NCI-H2227 (cell line): ENCODE data around the gene TMCO5A.

Source experiments
- DNase-seq: peaks from one replicate; lab custom pipeline; 2025; ENCODE audit not compliant: unreplicated experiment; lab: John Stamatoyannopoulos, UW

The TMCO5A gene

GRCh38 chr15:37967788-37968187 lies 33.3 kb downstream of the TMCO5A start:
- DNase-seq = no peak

- no peak for DNase-seq
Observed at GRCh38 chr15:37973856-37974255, 39.4 kb downstream of the TMCO5A start.

GRCh38 chr15:37978231-37978630 lies 43.8 kb downstream of the TMCO5A start:
- DNase-seq = no peak

- no peak for DNase-seq
Observed at GRCh38 chr15:37979671-37980409, 45.4 kb downstream of the TMCO5A start.

GRCh38 chr15:37981201-37981600 lies 46.8 kb downstream of the TMCO5A start:
- no peak for DNase-seq

GRCh38 chr15:37981775-37982174 lies 47.3 kb downstream of the TMCO5A start:
- peak; percentile 10 for DNase-seq

GRCh38 chr15:37984368-37984767 lies 49.9 kb downstream of the TMCO5A start:
- DNase-seq = no peak

GRCh38 chr15:37995461-37996347 lies 61.3 kb downstream of the TMCO5A start:
- peak; percentile 62 for DNase-seq
